Smooth muscle cell (in vitro differentiated cells): ENCODE data around the gene CD300LG. TPM values are rescaled to one million over a fixed set of nuclear protein-coding genes. Genes with fewer than 3 reads are reported as not detected.

Experiments used
- DNase-seq: peaks from one replicate; lab custom pipeline; 2025; ENCODE audit not compliant: unreplicated experiment; lab: John Stamatoyannopoulos, UW
- H2AFZ ChIP-seq: fragments of 200-600 bp; sonication (generic); 2 replicates; pipeline ENCODE4 v1.6.0; 2016; ENCODE audit warnings: antibody characterized with exemption, low read depth, mild to moderate bottlenecking
- H3F3A ChIP-seq: fragments of 200-600 bp; sonication (generic); 2 replicates; pipeline ENCODE4 v1.6.0; 2017; ENCODE audit warnings: antibody characterized with exemption, low read depth
- H3K27ac ChIP-seq: fragments of 200-600 bp; sonication (generic); 2 replicates; pipeline ENCODE4 v1.5.1; 2016; ENCODE audit warnings: low read depth, mild to moderate bottlenecking
- H3K27me3 ChIP-seq: fragments of 200-600 bp; sonication (generic); 2 replicates; pipeline ENCODE4 v1.6.1; 2016; ENCODE audit warnings: low read depth, mild to moderate bottlenecking
- H3K36me3 ChIP-seq: fragments of 200-600 bp; sonication (generic); 2 replicates; pipeline ENCODE4 v1.5.1; 2016; ENCODE audit warnings: low read depth
- H3K4me1 ChIP-seq: fragments of 200-600 bp; sonication (generic); 2 replicates; pipeline ENCODE4 v1.5.1; 2016; ENCODE audit warnings: low read depth
- H3K4me2 ChIP-seq: fragments of 200-600 bp; sonication (generic); 2 replicates; pipeline ENCODE4 v1.6.0; 2016; ENCODE audit warnings: mild to moderate bottlenecking
- H3K4me3 ChIP-seq: fragments of 200-600 bp; sonication (generic); 2 replicates; pipeline ENCODE4 v1.5.1; 2016; ENCODE audit warnings: mild to moderate bottlenecking
- H3K79me2 ChIP-seq: fragments of 200-600 bp; sonication (generic); 2 replicates; pipeline ENCODE4 v1.6.0; 2016; ENCODE audit warnings: low read depth, mild to moderate bottlenecking
- H3K9ac ChIP-seq: fragments of 200-600 bp; sonication (generic); 2 replicates; pipeline ENCODE4 v1.6.0; 2016; ENCODE audit warnings: low read depth
- H3K9me3 ChIP-seq: fragments of 200-600 bp; sonication (generic); replicated peaks from 2 replicates; pipeline ENCODE4 v1.5.1; 2016; ENCODE audit warnings: low read depth
- H4K20me1 ChIP-seq: fragments of 200-600 bp; sonication (generic); 2 replicates; pipeline ENCODE4 v1.6.0; 2016; ENCODE audit warnings: low read depth
- WGBS: methylation state at CpG from one replicate; pipeline ENCODE4 v1.1.7; 2016; ENCODE audit warnings: low lambda C conversion rate; 5-methylcytosine and 5-hydroxymethylcytosine counted together
- polyA plus RNA-seq: library from polyadenylated mRNA; unstranded; fragments of >200 nt; fragmentation: Nextera tagmentation; extraction: Ambion mirVana; gene quantifications from 2 replicates; pipeline ENCODE4 v1.2.1, GENCODE V29; 2016
- total RNA-seq: library from RNA; depleted of rRNA; stranded (reverse); fragments of >200 nt; gene quantifications from 2 replicates; pipeline ENCODE4 v1.2.3, GENCODE V29; 2014
- TF ChIP-seq, protein P1 (sequence below): fragments of 200-600 bp; sonication (generic); IDR thresholded peaks from 2 replicates; pipeline ENCODE4 v1.5.1; 2017; ENCODE audit warnings: borderline replicate concordance, mild to moderate bottlenecking, antibody characterized with exemption; ENCODE audit not compliant: insufficient read depth, poor library complexity, severe bottlenecking

Gene CD300LG
- total and polyA plus RNA-seq, 2 experiments from 2014 or later, result not detected

DNA sequence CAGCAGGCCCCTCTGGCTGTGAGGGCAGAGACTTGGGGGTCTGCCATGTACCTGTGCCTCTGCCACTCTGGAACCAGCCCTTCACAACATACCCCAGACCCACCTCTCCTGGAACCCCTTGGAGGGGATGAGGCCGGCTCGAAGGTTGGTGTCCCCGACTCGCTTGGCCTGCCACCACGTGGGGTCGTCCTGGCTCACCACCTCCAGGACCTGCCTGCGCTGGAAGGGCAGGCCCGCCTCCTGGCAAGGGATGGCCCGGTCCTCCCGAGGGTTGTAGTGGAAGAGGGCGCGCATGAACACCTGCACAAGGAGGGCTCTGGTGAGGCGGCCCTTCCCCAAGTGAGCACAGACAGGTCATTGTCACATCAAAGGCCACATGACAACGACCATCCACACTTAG is 26.2 kb upstream of the CD300LG start:
- no peak for DNase-seq
- no peak overlapping the region for H3K9ac ChIP-seq
- H2AFZ ChIP-seq, result no peak overlapping the region
- no peaks in the 10 kb centered on the region for H3K79me2 ChIP-seq
- H3K4me2 ChIP-seq, result no peak overlapping the region
- TF ChIP-seq, protein P1, sequence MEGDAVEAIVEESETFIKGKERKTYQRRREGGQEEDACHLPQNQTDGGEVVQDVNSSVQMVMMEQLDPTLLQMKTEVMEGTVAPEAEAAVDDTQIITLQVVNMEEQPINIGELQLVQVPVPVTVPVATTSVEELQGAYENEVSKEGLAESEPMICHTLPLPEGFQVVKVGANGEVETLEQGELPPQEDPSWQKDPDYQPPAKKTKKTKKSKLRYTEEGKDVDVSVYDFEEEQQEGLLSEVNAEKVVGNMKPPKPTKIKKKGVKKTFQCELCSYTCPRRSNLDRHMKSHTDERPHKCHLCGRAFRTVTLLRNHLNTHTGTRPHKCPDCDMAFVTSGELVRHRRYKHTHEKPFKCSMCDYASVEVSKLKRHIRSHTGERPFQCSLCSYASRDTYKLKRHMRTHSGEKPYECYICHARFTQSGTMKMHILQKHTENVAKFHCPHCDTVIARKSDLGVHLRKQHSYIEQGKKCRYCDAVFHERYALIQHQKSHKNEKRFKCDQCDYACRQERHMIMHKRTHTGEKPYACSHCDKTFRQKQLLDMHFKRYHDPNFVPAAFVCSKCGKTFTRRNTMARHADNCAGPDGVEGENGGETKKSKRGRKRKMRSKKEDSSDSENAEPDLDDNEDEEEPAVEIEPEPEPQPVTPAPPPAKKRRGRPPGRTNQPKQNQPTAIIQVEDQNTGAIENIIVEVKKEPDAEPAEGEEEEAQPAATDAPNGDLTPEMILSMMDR, result no peak
- no peaks in the 10 kb centered on the region for H3K36me3 ChIP-seq
- WGBS, result 90% methylated on average over 14 of the region's 14 CpGs
- H3F3A ChIP-seq, result no peaks in the 10 kb centered on the region
- H4K20me1 ChIP-seq, result no peaks in the 10 kb centered on the region
- no peaks in the 10 kb centered on the region for H3K9me3 ChIP-seq
- H3K27me3 ChIP-seq, result no peaks in the 10 kb centered on the region
- H3K4me1 ChIP-seq, result no peaks in the 10 kb centered on the region
- no peak overlapping the region for H3K4me3 ChIP-seq
- H3K27ac ChIP-seq, result no peak overlapping the region

- TF ChIP-seq, protein P1, result no peak
- Histone ChIP-seq H3K27ac (no peak overlapping the region), H2AFZ (no peak overlapping the region), H3K4me1 (no peaks in the 10 kb centered on the region), H3K4me3 (no peak overlapping the region), H3K9ac (no peak overlapping the region), H3K79me2 (no peaks in the 10 kb centered on the region), H3F3A (no peaks in the 10 kb centered on the region), H3K4me2 (no peak overlapping the region), H4K20me1 (no peaks in the 10 kb centered on the region), H3K9me3 (no peaks in the 10 kb centered on the region), H3K27me3 (no peaks in the 10 kb centered on the region), H3K36me3 (no peaks in the 10 kb centered on the region)
- no peak for DNase-seq
- 76% methylated on average over 5 of the region's 5 CpGs for WGBS
These were observed 24.3 kb upstream of the CD300LG start for GRCh38 chr17:43822570-43823190.

DNA sequence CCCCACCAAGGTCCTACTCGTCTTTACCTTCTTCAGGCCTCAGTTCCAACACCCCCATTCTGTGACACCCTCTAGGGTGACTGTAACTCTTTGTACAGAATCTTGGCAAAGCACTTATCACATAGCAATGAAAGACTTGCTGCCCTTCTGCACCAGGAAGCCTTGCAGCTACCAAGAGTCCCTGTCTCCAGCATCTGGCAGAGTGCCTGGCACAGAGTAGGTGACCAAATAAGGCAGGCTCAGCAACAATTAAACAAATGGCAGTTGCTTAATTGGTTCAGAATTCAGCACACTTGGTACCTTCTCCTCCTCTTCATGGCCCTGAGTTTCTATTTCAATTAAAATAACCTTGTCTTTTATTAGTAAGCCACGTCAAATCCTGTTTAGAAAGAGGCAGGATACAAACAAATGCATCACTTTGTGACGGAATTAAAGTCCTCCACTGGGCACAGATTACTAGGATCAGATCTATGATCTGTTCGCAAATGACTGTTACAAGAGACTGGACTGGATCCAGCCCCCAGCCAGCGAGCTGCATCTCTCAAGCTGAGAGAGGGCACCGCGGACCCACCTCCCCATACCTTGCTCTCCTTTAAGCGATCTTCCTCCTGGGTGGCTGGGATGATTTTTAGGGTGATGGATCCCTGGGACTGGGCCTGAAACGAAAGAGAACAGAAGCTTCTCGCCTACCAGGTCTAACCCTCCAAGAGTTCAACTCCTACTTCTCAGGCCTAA is 23.5 kb upstream of the CD300LG start:
- TF ChIP-seq, protein P1, result no peak
- DNase-seq, result no peak

More for the DNA sequence above, 23.5 kb upstream of the CD300LG start:
- H2AFZ ChIP-seq, result no peak overlapping the region
- no peak overlapping the region for H3K27ac ChIP-seq
- no peaks in the 10 kb centered on the region for H3K9me3 ChIP-seq
- no peaks in the 10 kb centered on the region for H3K27me3 ChIP-seq
- WGBS, result 93% methylated on average over 10 of the region's 10 CpGs
- no peaks in the 10 kb centered on the region for H3F3A ChIP-seq
- no peaks in the 10 kb centered on the region for H3K4me1 ChIP-seq
- H3K36me3 ChIP-seq, result no peaks in the 10 kb centered on the region
- no peaks in the 10 kb centered on the region for H3K79me2 ChIP-seq
- no peak overlapping the region for H3K4me3 ChIP-seq
- no peak overlapping the region for H3K9ac ChIP-seq
- no peaks in the 10 kb centered on the region for H4K20me1 ChIP-seq
- H3K4me2 ChIP-seq, result no peak overlapping the region
